ENCODE results near the gene RAB25. TPM values are rescaled to one million over a fixed set of nuclear protein-coding genes. Genes with fewer than 3 reads are reported as not detected.

The RAB25 gene
- total and polyA plus RNA-seq, 2 of the 13 experiments (the other 11 are each of a cell fraction or from before 2014, with no cell fraction given) = 0.20 to 0.22 TPM

DNA sequence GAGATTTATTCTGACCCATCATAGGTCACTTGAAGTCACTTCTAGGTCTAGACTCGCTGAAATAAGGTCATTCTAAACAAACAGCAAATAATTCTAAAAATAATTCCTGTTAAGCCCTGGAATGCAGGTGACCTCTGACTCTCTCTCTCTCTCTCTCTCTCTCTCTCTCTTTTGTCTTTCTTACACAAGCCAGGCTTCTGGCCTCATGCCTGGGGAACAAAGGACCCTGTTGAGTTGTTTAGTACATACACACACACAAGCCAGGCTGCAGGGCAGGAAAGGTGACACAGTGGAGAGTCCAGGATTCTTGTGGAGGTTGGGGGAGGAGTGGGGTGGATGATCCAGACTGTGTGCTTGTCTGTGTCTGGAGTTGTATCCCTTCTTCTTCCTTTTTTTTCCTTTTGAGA lies 25.3 kb downstream of the RAB25 start (continued):
- TF ChIP-seq, protein P1, sequence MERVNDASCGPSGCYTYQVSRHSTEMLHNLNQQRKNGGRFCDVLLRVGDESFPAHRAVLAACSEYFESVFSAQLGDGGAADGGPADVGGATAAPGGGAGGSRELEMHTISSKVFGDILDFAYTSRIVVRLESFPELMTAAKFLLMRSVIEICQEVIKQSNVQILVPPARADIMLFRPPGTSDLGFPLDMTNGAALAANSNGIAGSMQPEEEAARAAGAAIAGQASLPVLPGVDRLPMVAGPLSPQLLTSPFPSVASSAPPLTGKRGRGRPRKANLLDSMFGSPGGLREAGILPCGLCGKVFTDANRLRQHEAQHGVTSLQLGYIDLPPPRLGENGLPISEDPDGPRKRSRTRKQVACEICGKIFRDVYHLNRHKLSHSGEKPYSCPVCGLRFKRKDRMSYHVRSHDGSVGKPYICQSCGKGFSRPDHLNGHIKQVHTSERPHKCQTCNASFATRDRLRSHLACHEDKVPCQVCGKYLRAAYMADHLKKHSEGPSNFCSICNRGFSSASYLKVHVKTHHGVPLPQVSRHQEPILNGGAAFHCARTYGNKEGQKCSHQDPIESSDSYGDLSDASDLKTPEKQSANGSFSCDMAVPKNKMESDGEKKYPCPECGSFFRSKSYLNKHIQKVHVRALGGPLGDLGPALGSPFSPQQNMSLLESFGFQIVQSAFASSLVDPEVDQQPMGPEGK (CRISPR knock-in tag; IDR thresholded peaks at IDR 0.05) = peak; percentile 91
- TF ChIP-seq HOXD1 (CRISPR knock-in tag; IDR thresholded peaks at IDR 0.05) = no peak
- TF ChIP-seq SNAPC5 (CRISPR knock-in tag; IDR thresholded peaks at IDR 0.05; ENCODE audit: borderline replicate concordance) = no peak
- TF ChIP-seq, protein P2, sequence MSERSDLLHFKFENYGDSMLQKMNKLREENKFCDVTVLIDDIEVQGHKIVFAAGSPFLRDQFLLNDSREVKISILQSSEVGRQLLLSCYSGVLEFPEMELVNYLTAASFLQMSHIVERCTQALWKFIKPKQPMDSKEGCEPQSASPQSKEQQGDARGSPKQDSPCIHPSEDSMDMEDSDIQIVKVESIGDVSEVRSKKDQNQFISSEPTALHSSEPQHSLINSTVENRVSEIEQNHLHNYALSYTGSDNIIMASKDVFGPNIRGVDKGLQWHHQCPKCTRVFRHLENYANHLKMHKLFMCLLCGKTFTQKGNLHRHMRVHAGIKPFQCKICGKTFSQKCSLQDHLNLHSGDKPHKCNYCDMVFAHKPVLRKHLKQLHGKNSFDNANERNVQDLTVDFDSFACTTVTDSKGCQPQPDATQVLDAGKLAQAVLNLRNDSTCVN (CRISPR knock-in tag; IDR thresholded peaks at IDR 0.05; ENCODE audit: borderline replicate concordance) = no peak
- TF ChIP-seq TBX3 (IDR thresholded peaks at IDR 0.05; ENCODE audit: borderline replicate concordance) = peak; percentile 83; the same call in 1 of the 2 replicates
- TF ChIP-seq, protein P3, sequence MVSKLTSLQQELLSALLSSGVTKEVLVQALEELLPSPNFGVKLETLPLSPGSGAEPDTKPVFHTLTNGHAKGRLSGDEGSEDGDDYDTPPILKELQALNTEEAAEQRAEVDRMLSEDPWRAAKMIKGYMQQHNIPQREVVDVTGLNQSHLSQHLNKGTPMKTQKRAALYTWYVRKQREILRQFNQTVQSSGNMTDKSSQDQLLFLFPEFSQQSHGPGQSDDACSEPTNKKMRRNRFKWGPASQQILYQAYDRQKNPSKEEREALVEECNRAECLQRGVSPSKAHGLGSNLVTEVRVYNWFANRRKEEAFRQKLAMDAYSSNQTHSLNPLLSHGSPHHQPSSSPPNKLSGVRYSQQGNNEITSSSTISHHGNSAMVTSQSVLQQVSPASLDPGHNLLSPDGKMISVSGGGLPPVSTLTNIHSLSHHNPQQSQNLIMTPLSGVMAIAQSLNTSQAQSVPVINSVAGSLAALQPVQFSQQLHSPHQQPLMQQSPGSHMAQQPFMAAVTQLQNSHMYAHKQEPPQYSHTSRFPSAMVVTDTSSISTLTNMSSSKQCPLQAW (CRISPR knock-in tag; IDR thresholded peaks at IDR 0.05) = peak; percentile 90
- TF ChIP-seq FOXJ3 (CRISPR knock-in tag; IDR thresholded peaks at IDR 0.05; ENCODE audit: borderline replicate concordance) = peak; percentile 95
- peak; percentile 68 for TF ChIP-seq ELF3 (CRISPR knock-in tag; IDR thresholded peaks at IDR 0.05)
- no peak for TF ChIP-seq ZNF558 (CRISPR knock-in tag; IDR thresholded peaks at IDR 0.05; ENCODE audit: borderline replicate concordance)
- TF ChIP-seq MIER2 (CRISPR knock-in tag; IDR thresholded peaks at IDR 0.05) = no peak
- TF ChIP-seq ZNF75D (CRISPR knock-in tag; IDR thresholded peaks at IDR 0.05; ENCODE audit: borderline replicate concordance) = no peak
- TF ChIP-seq ZNF746 (CRISPR knock-in tag; IDR thresholded peaks at IDR 0.05) = peak; percentile 86; the same call in 1 of the 2 replicates
- TF ChIP-seq MATR3 (CRISPR knock-in tag; IDR thresholded peaks at IDR 0.05) = no peak
- TF ChIP-seq KAT8 (CRISPR knock-in tag; IDR thresholded peaks at IDR 0.05) = peak; percentile 59; the same call in 1 of the 2 replicates
- peak; percentile 81 for TF ChIP-seq JARID2 (CRISPR knock-in tag; IDR thresholded peaks at IDR 0.05; ENCODE audit: insufficient replicate concordance)
- no peak for TF ChIP-seq ZNF263 (CRISPR knock-in tag; IDR thresholded peaks at IDR 0.05)
- peak; percentile 45; the same call in 1 of the 2 replicates for TF ChIP-seq DRAP1 (CRISPR knock-in tag; IDR thresholded peaks at IDR 0.05)
- no peak for TF ChIP-seq GZF1 (CRISPR knock-in tag; IDR thresholded peaks at IDR 0.05)
- TF ChIP-seq, protein P4, sequence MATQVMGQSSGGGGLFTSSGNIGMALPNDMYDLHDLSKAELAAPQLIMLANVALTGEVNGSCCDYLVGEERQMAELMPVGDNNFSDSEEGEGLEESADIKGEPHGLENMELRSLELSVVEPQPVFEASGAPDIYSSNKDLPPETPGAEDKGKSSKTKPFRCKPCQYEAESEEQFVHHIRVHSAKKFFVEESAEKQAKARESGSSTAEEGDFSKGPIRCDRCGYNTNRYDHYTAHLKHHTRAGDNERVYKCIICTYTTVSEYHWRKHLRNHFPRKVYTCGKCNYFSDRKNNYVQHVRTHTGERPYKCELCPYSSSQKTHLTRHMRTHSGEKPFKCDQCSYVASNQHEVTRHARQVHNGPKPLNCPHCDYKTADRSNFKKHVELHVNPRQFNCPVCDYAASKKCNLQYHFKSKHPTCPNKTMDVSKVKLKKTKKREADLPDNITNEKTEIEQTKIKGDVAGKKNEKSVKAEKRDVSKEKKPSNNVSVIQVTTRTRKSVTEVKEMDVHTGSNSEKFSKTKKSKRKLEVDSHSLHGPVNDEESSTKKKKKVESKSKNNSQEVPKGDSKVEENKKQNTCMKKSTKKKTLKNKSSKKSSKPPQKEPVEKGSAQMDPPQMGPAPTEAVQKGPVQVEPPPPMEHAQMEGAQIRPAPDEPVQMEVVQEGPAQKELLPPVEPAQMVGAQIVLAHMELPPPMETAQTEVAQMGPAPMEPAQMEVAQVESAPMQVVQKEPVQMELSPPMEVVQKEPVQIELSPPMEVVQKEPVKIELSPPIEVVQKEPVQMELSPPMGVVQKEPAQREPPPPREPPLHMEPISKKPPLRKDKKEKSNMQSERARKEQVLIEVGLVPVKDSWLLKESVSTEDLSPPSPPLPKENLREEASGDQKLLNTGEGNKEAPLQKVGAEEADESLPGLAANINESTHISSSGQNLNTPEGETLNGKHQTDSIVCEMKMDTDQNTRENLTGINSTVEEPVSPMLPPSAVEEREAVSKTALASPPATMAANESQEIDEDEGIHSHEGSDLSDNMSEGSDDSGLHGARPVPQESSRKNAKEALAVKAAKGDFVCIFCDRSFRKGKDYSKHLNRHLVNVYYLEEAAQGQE (IDR thresholded peaks at IDR 0.05; ENCODE audit: borderline replicate concordance in 1 of 2, low read depth in 1 of 2, low read length in 2 of 2) = peak in 1 of 2 experiments; percentile 73; a peak in 2 of 4 replicates
- TF ChIP-seq MTF1 (CRISPR knock-in tag; IDR thresholded peaks at IDR 0.05) = no peak
- no peak for TF ChIP-seq POLR2AphosphoS5 (IDR thresholded peaks at IDR 0.05; ENCODE audit: low read depth, low read length)
